Transverse colon (tissue), 4 donors: ENCODE data around the gene CEPT1.

Experiments
- CTCF ChIP-seq, 5 experiments: fragments of 200-600 bp in 3 of 5; fragments of 450-650 bp in 2 of 5; sonication (generic) in 3 of 5; IDR thresholded peaks; 1 replicate in 2 of 5; 2 replicates in 3 of 5; pipeline ENCODE4 v1.5.1; 2016 to 2017; ENCODE audit warnings: antibody characterized with exemption in 5 of 5, inconsistent platforms in 3 of 5, mild to moderate bottlenecking in 2 of 5, moderate library complexity in 1 of 5
- POLR2A ChIP-seq: fragments of 450-650 bp; IDR thresholded peaks from one replicate; pipeline ENCODE4 v1.6.1; 2016; ENCODE audit warnings: antibody characterized with exemption, mild to moderate bottlenecking, moderate library complexity
- POLR2AphosphoS5 ChIP-seq, 3 donors: sonication (generic); formaldehyde crosslinking; IDR thresholded peaks; one replicate each; pipeline ENCODE4 v1.6.1; 2016; ENCODE audit warnings: antibody characterized with exemption in 3 of 3

- no peak for TF ChIP-seq CTCF (IDR thresholded peaks at IDR 0.05)
- no peak for TF ChIP-seq POLR2A
- no peak for TF ChIP-seq POLR2AphosphoS5 (IDR thresholded peaks at IDR 0.05)
Measured at GRCh38 chr1:111211921-111212320, 71.9 kb downstream of the CEPT1 start.
